ENCODE results near the gene CARD10. TPM values are rescaled to one million over a fixed set of nuclear protein-coding genes. Genes with fewer than 3 reads are reported as not detected.

The CARD10 gene
- total and polyA plus RNA-seq, 2 of the 8 experiments (the other 6 are each of a cell fraction or from before 2014, with no cell fraction given) = 13.5 to 14.4 TPM

DNA sequence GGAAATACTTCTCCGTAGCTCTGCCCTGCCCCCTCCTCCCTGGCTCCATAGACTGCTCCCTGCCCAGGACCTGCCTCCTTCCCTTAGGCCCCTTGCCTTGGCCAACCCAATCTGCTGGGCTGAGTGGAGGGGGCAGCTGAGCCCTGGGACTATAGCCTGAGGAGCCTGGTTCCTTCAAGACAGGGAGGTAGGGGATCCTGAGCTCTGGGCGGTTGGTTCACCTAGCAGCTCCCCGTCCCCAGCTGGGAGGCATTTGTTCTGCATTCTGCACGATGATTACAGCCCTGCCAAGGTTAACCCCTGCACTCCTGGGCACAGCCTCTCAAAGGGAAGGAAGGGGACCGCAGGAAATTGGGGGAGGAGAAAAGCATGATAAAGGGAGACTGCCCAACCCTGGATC, 37.5 kb upstream of the CARD10 start:
- no peak overlapping the region for H2AFZ ChIP-seq (ENCODE audit: low read length)
- H3K27me3 ChIP-seq (replicated peaks in 1 of 4; ENCODE audit: control insufficient read depth in 3 of 4, extremely low read depth in 1 of 4, insufficient read depth in 3 of 4, low read length in 3 of 4) = peaks cover 6 to 24% (median 16%) of the 10 kb centered on the region in 4 experiments; a peak in 6 of 7 replicates
- peak overlapping the region; percentile 34; the same call in 1 of the 2 replicates for H3K18ac ChIP-seq (ENCODE audit: extremely low read depth, low read length)
- FAIRE-seq (no peak), DNase-seq (ENCODE audit: low read depth in 1 of 2, low spot score in 2 of 2) (peak in 1 of 2 experiments; percentile 61)
- 0 out of 2 replicates have a peak overlapping the region, but pooled peaks have one; percentile 63 for H2BK12ac ChIP-seq (ENCODE audit: low read depth, low read length)
- ChIA-PET CTCF (ENCODE audit: partially characterized antibody) (interaction anchor here (1.1 to 39.4 kb wide), 6 partner anchors 11 to 86 kb away, joined by 3 to 1347 read pairs (median 4); no protein-coding TSS in a partner anchor), POLR2A (ENCODE audit: partially characterized antibody) (interaction anchor here (0.6 to 3.4 kb wide), 6 partner anchors 9 to 51 kb away, joined by 3 to 23 read pairs (median 3); no protein-coding TSS in a partner anchor)
- no peak overlapping the region for H3K56ac ChIP-seq (replicated peaks; ENCODE audit: insufficient read length, low read depth, low read length)
- WGBS, 2 experiments (ENCODE audit: extremely low coverage in 1 of 2, insufficient coverage in 1 of 2, insufficient read length in 1 of 2, insufficient replicate concordance in 2 of 2, low coverage in 1 of 2, low lambda C conversion rate in 2 of 2, missing lambda C conversion rate in 1 of 2) = 14% methylated on average over 5 of the region's 5 CpGs; no CpG with 5 or more reads in 1 of the 2 experiments
- no peak overlapping the region for H3K23ac ChIP-seq (ENCODE audit: insufficient read length)
- H2AK5ac ChIP-seq (ENCODE audit: low read depth, low read length) = no peak overlapping the region
- no peak overlapping the region for H3K27ac ChIP-seq (ENCODE audit: low read depth, low read length)
- H2BK120ac ChIP-seq (replicated peaks; ENCODE audit: low read depth, low read length) = no peak overlapping the region
- no peaks in the 10 kb centered on the region for H4K20me1 ChIP-seq (replicated peaks in 1 of 2; ENCODE audit: control insufficient read depth in 1 of 2, insufficient read depth in 2 of 2, low read length in 2 of 2)
- H3K36me3 ChIP-seq (ENCODE audit: control insufficient read depth in 2 of 4, insufficient read depth in 4 of 4, low read length in 3 of 4) = no peaks in the 10 kb centered on the region
- H4K5ac ChIP-seq (ENCODE audit: insufficient read length, low read depth, low read length) = no peak overlapping the region
- peak overlapping the region; percentile 86; the same call in 1 of the 2 replicates for H2BK20ac ChIP-seq (ENCODE audit: low read length)
- H4K91ac ChIP-seq (replicated peaks; ENCODE audit: insufficient read length, low read length) = no peak overlapping the region
- peak in 1 of 2 experiments; percentile 79; a peak in 2 of 4 replicates for TF ChIP-seq SIN3A (conservative IDR thresholded peaks at IDR 0.05 in 1 of 2, IDR thresholded peaks at IDR 0.05 in 1 of 2; ENCODE audit: low read depth in 1 of 2, low read length in 2 of 2)
- 0 out of 4 replicates have a peak, but pooled peaks of 1 of the 2 experiments have one; percentile 1 for TF ChIP-seq RAD21 (IDR thresholded peaks at IDR 0.05 in 1 of 2, conservative IDR thresholded peaks at IDR 0.05 in 1 of 2; ENCODE audit: low read depth in 2 of 2, low read length in 2 of 2)
- no peak for TF ChIP-seq NRF1 (IDR thresholded peaks at IDR 0.05; ENCODE audit: low read depth, low read length)
- H3K4ac ChIP-seq (replicated peaks; ENCODE audit: insufficient read length, low read depth, low read length) = no peak overlapping the region
- H2BK5ac ChIP-seq (ENCODE audit: low read depth, low read length) = peak overlapping the region; percentile 55; the same call in 1 of the 2 replicates
- H3K79me1 ChIP-seq (ENCODE audit: low read depth, low read length) = no peaks in the 10 kb centered on the region
- peak overlapping the region in 1 of 4 experiments; percentile 13; a peak in 2 of 8 replicates for H3K4me3 ChIP-seq (ENCODE audit: extremely low read depth in 1 of 4, insufficient read depth in 2 of 4, low read depth in 3 of 4, low read length in 4 of 4)
- H3K4me1 ChIP-seq (replicated peaks in 1 of 4; ENCODE audit: control insufficient read depth in 3 of 4, insufficient read depth in 4 of 4, low read length in 3 of 4) = peaks cover 5 to 45% (median 22%) of the 10 kb centered on the region in 4 experiments
- no peak overlapping the region for H3K14ac ChIP-seq (ENCODE audit: insufficient read length)
- H3K9ac ChIP-seq (replicated peaks in 1 of 4; ENCODE audit: extremely low read depth in 1 of 4, low read depth in 3 of 4, low read length in 3 of 4) = no peak overlapping the region
- H4K8ac ChIP-seq (ENCODE audit: extremely low read depth, insufficient read depth, low read length) = no peak overlapping the region
- H3K9me3 ChIP-seq (ENCODE audit: insufficient read depth in 2 of 2, low read depth in 1 of 2, low read length in 1 of 2) = no peaks in the 10 kb centered on the region
- peaks cover 20% of the 10 kb centered on the region for H3K23me2 ChIP-seq (ENCODE audit: low read depth, low read length)
- peak overlapping the region; percentile 13 to 63; a peak in 3 of 4 replicates for H3K4me2 ChIP-seq (ENCODE audit: insufficient read depth in 1 of 2, low read depth in 2 of 2, low read length in 2 of 2)
- no peaks in the 10 kb centered on the region for H3K79me2 ChIP-seq (ENCODE audit: control insufficient read depth in 1 of 2, insufficient read depth in 2 of 2, low read length in 2 of 2)
- peak overlapping the region; percentile 100; the same call in 1 of the 2 replicates for H2BK15ac ChIP-seq (ENCODE audit: low read length)
